IMR-90 (cell line): ENCODE measurements around the gene HGFAC. TPM values are rescaled to one million over a fixed set of nuclear protein-coding genes. Genes with fewer than 3 reads are reported as not detected.

Experiments used
- ATAC-seq: fragments of 200-7000 bp; cut with Tn5 transposase; 2 replicates; pipeline ENCODE4 v1.9.1; 2020; ENCODE audit warnings: low read depth, mild to moderate bottlenecking, moderate library complexity
- BruUV-seq: library from RNA; stranded (reverse); fragments of 400-500 nt; replicated peaks from 2 replicates; lab custom pipeline; 2021; lab: Mats Ljungman, UMichigan
- CTCF ChIA-PET: fragments of 300-600 bp; formaldehyde crosslinking; extraction: SDS; loops from one replicate; lab custom pipeline; 2021; ENCODE audit warnings: antibody characterized with exemption; lab: Yijun Ruan, JAX
- POLR2A ChIA-PET: fragments of 300-600 bp; sonication (Branson Sonifier 250); formaldehyde crosslinking; loops from one replicate; lab custom pipeline; 2022; ENCODE audit warnings: antibody characterized with exemption; ENCODE audit not compliant: unreplicated experiment; lab: Charles Lee
- DNase-seq: peaks from one replicate; pipeline ENCODE4 v3.0.0; 2013
- H2AFZ ChIP-seq: replicated peaks from 2 replicates; pipeline ENCODE3; 2013; ENCODE audit warnings: low read length, mild to moderate bottlenecking; ENCODE audit not compliant: poor library complexity
- H2AK5ac ChIP-seq: 2 replicates; pipeline ENCODE4 v1.6.1; 2013; ENCODE audit warnings: low read depth, low read length, inconsistent platforms
- H2AK9ac ChIP-seq: replicated peaks from 2 replicates; pipeline ENCODE3; 2013; ENCODE audit warnings: mild to moderate bottlenecking, low read depth, low read length, moderate library complexity; ENCODE audit not compliant: poor library complexity
- H2BK120ac ChIP-seq: 2 replicates; pipeline ENCODE4 v1.6.1; 2013; ENCODE audit warnings: low read depth, low read length, inconsistent platforms
- H2BK15ac ChIP-seq: 3 replicates; pipeline ENCODE4 v1.6.1; 2013; ENCODE audit warnings: low read depth, low read length, inconsistent platforms
- H2BK20ac ChIP-seq: 2 replicates; pipeline ENCODE4 v1.6.1; 2013; ENCODE audit warnings: low read depth, mild to moderate bottlenecking, inconsistent platforms, low read length, moderate library complexity
- H2BK5ac ChIP-seq: 2 replicates; pipeline ENCODE4 v1.6.1; 2013; ENCODE audit warnings: mild to moderate bottlenecking, low read depth, low read length, inconsistent platforms; ENCODE audit not compliant: poor library complexity, severe bottlenecking
- H3K14ac ChIP-seq: replicated peaks from 2 replicates; pipeline ENCODE4 v1.6.1; 2013; ENCODE audit warnings: low read depth, low read length, inconsistent platforms
- H3K18ac ChIP-seq: 2 replicates; pipeline ENCODE4 v1.6.1; 2013; ENCODE audit warnings: low read depth, low read length, control low read depth
- H3K23ac ChIP-seq: 2 replicates; pipeline ENCODE4 v1.6.1; 2013; ENCODE audit warnings: low read depth, low read length, inconsistent platforms
- H3K27ac ChIP-seq: 2 replicates; pipeline ENCODE4 v1.5.1; 2013; ENCODE audit warnings: mild to moderate bottlenecking, control low read depth, low read length; ENCODE audit not compliant: insufficient read depth
- H3K27me3 ChIP-seq: 2 replicates; pipeline ENCODE4 v1.6.1; 2013; ENCODE audit warnings: low read length; ENCODE audit not compliant: control insufficient read depth, insufficient read depth
- H3K36me3 ChIP-seq: 2 replicates; pipeline ENCODE4 v1.6.1; 2013; ENCODE audit warnings: low read length, mixed read lengths; ENCODE audit not compliant: control insufficient read depth, insufficient read depth
- H3K4ac ChIP-seq: 2 replicates; pipeline ENCODE4 v1.6.1; 2013; ENCODE audit warnings: low read depth, low read length, inconsistent platforms
- H3K4me1 ChIP-seq: 2 replicates; pipeline ENCODE4 v1.6.1; 2013; ENCODE audit warnings: low read length, mixed read lengths; ENCODE audit not compliant: control insufficient read depth, insufficient read depth
- H3K4me2 ChIP-seq: 2 replicates; pipeline ENCODE4 v1.6.1; 2013; ENCODE audit warnings: low read depth, mild to moderate bottlenecking, control low read depth, low read length, moderate library complexity
- H3K4me3 ChIP-seq: 2 replicates; pipeline ENCODE4 v1.5.1; 2013; ENCODE audit warnings: low read depth, mild to moderate bottlenecking, control low read depth, low read length, moderate library complexity; ENCODE audit not compliant: insufficient read depth
- H3K56ac ChIP-seq: 2 replicates; pipeline ENCODE4 v1.6.1; 2013; ENCODE audit warnings: low read length, inconsistent platforms; ENCODE audit not compliant: insufficient read depth; ENCODE audit errors: extremely low read depth
- H3K79me1 ChIP-seq, 2 experiments: 2 replicates each; pipeline ENCODE4 v1.6.1; 2013; ENCODE audit warnings: low read length in 2 of 2, inconsistent platforms in 1 of 2, low read depth in 1 of 2
- H3K9ac ChIP-seq: 2 replicates; pipeline ENCODE4 v1.6.1; 2013; ENCODE audit warnings: low read depth, low read length, control low read depth
- H3K9me1 ChIP-seq: 2 replicates; pipeline ENCODE4 v1.6.1; 2013; ENCODE audit warnings: low read length, inconsistent platforms; ENCODE audit not compliant: insufficient read depth
- H3K9me3 ChIP-seq: 2 replicates; pipeline ENCODE4 v1.6.1; 2013; ENCODE audit warnings: low read length; ENCODE audit not compliant: control insufficient read depth, insufficient read depth
- H4K20me1 ChIP-seq: 2 replicates; pipeline ENCODE4 v1.6.1; 2013; ENCODE audit warnings: low read length, inconsistent platforms; ENCODE audit not compliant: insufficient read depth
- H4K5ac ChIP-seq: 2 replicates; pipeline ENCODE4 v1.6.1; 2013; ENCODE audit warnings: mild to moderate bottlenecking, low read depth, low read length, control low read depth
- H4K8ac ChIP-seq, 2 experiments: 2 replicates each; pipeline ENCODE4 v1.6.1; 2013; ENCODE audit warnings: low read depth in 2 of 2, low read length in 2 of 2, control low read depth in 1 of 2, inconsistent platforms in 1 of 2
- H4K91ac ChIP-seq: 2 replicates; pipeline ENCODE4 v1.6.1; 2013; ENCODE audit warnings: low read depth, low read length, inconsistent platforms; ENCODE audit not compliant: insufficient read depth
- BHLHE40 ChIP-seq: fragments of 150-350 bp; IDR thresholded peaks from 2 replicates; pipeline ENCODE4 v1.6.1; 2016; ENCODE audit warnings: mild to moderate bottlenecking, low read depth, low read length
- CHD1 ChIP-seq: IDR thresholded peaks from 2 replicates; pipeline ENCODE4 v1.6.1; 2012; ENCODE audit warnings: low read depth, low read length, improper control_type of control experiment
- ELK1 ChIP-seq: fragments of 150-350 bp; IDR thresholded peaks from 2 replicates; pipeline ENCODE4 v1.6.1; 2016; ENCODE audit warnings: low read depth, mild to moderate bottlenecking, low read length, moderate library complexity, borderline replicate concordance
- MAFK ChIP-seq: IDR thresholded peaks from 2 replicates; pipeline ENCODE4 v1.6.1; 2012; ENCODE audit warnings: low read depth, low read length, improper control_type of control experiment
- MXI1 ChIP-seq: IDR thresholded peaks from 2 replicates; pipeline ENCODE4 v1.6.1; 2012; ENCODE audit warnings: low read depth, mild to moderate bottlenecking, low read length, moderate library complexity, borderline replicate concordance
- NFE2L2 ChIP-seq: fragments of 150-350 bp; IDR thresholded peaks from 2 replicates; pipeline ENCODE4 v1.6.1; 2016; ENCODE audit warnings: low read depth, mild to moderate bottlenecking, low read length
- POLR2A ChIP-seq: IDR thresholded peaks from 2 replicates; pipeline ENCODE4 v1.6.1; 2012; ENCODE audit warnings: mild to moderate bottlenecking, low read depth, low read length
- RAD21 ChIP-seq: IDR thresholded peaks from 2 replicates; pipeline ENCODE4 v1.6.1; 2012; ENCODE audit warnings: low read length, improper control_type of control experiment
- RCOR1 ChIP-seq: IDR thresholded peaks from 2 replicates; pipeline ENCODE4 v1.6.1; 2012; ENCODE audit warnings: mild to moderate bottlenecking, low read length, improper control_type of control experiment; ENCODE audit not compliant: insufficient replicate concordance
- RFX5 ChIP-seq: IDR thresholded peaks from 2 replicates; pipeline ENCODE4 v1.8.0; 2012; ENCODE audit warnings: low read depth, mild to moderate bottlenecking, low read length, moderate library complexity
- SMC3 ChIP-seq: fragments of 150-350 bp; IDR thresholded peaks from 2 replicates; pipeline ENCODE4 v1.6.1; 2016; ENCODE audit warnings: low read depth, mild to moderate bottlenecking, antibody characterized with exemption, low read length, moderate library complexity
- USF2 ChIP-seq: fragments of 150-350 bp; IDR thresholded peaks from 2 replicates; pipeline ENCODE4 v1.6.1; 2017; ENCODE audit warnings: mild to moderate bottlenecking, antibody characterized with exemption, low read length, low read depth
- WGBS, 2 experiments: methylation state at CpG; one replicate each; pipeline versions ENCODE4 v1.1.5 to v1.1.7; 2013; ENCODE audit warnings: missing lambda C conversion rate in 2 of 2; ENCODE audit not compliant: insufficient read length in 1 of 2; ENCODE audit errors: extremely low coverage in 2 of 2; 5-methylcytosine and 5-hydroxymethylcytosine counted together
- dilution Hi-C: fragments of 300-500 bp; cut with HindIII; formaldehyde crosslinking; loops from one replicate; pipeline ENCODE4 v1.14.3; 2018; ENCODE audit warnings: low sequenced_read_pairs; ENCODE audit not compliant: unreplicated experiment
- in situ Hi-C: fragments of 300-500 bp; cut with MboI; formaldehyde crosslinking; loops from 3 replicates; pipeline ENCODE4 v1.14.3; 2019; ENCODE audit warnings: low sequenced_read_pairs, inconsistent platforms, mixed read lengths
- intact Hi-C: fragments of 100-400 bp; cut with micrococcal nuclease; formaldehyde crosslinking; loops from 2 replicates; pipeline ENCODE4 v1.10.0; 2022
- polyA plus RNA-seq, 3 experiments: library from polyadenylated mRNA; depleted of rRNA; stranded (reverse); fragments of >200 nt; gene quantifications; 2 replicates each; pipeline ENCODE4 v1.2.3, GENCODE V29; 2012; ENCODE audit warnings: low replicate concordance in 1 of 3
- total RNA-seq: library from RNA; depleted of rRNA; stranded (reverse); fragments of >200 nt; gene quantifications from 2 replicates; pipeline ENCODE4 v1.2.3, GENCODE V29; 2012

The HGFAC gene
- total and polyA plus RNA-seq, 2 of the 4 experiments (the other 2 are of a cell fraction) = 0.05 TPM; not detected in 1

DNA sequence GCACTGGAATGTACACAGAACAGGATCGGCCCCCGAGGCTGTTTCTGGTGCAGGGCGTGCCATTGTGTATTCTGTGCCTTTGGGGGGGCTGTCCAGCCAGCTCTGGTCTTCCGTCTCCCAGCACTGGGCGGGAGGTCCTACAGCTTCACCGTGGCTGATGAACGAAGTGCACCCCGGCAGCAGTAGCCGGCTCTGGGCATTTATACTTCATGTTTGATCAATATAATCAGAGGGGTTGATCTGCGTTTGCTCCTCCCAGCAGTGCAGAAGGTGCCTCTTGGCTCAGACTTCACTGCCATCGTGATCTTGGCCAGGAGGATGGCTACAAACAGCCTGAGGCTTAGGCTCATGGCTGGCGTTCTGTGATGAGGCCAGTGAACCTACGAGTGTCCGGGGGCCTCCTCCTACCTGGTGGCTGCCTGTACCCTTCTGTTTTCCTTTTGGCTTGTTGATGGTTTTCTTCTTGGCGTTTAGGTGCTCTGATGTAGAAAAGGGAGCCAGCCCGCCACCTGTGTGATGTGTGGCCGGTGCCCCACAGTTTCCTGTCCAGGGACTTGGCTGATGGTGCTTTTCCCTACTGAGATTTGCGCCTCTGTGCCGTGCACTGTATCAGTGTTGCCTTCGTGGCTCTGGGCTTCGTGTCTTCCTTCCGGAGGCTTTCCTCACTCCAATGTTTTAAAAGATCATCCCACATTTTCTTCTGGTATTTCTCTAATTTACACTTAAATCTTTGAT lies 31.2 kb upstream of the HGFAC start:
- H3K9ac ChIP-seq = no peak overlapping the region
- no peak overlapping the region for H4K5ac ChIP-seq
- H3K79me1 ChIP-seq = peaks cover 9 to 10% of the 10 kb centered on the region in 2 experiments; a peak in 3 of 4 replicates
- no peak overlapping the region for H2BK20ac ChIP-seq
- intact Hi-C loops (no loop called here), dilution Hi-C loops (no loop called here), in situ Hi-C loops (no loop called here)
- no peak overlapping the region for H2AK5ac ChIP-seq
- no peak for TF ChIP-seq RCOR1
- no peak for TF ChIP-seq BHLHE40
- TF ChIP-seq CHD1 = no peak
- TF ChIP-seq POLR2A = no peak
- no peak for TF ChIP-seq ELK1
- TF ChIP-seq MAFK = no peak
- TF ChIP-seq SMC3 = no peak
- TF ChIP-seq MXI1 = no peak
- no peak for TF ChIP-seq NFE2L2
- no peak for TF ChIP-seq RAD21
- no peak for TF ChIP-seq RFX5
- no peak for TF ChIP-seq USF2
- no peak overlapping the region for H3K18ac ChIP-seq
- WGBS, 2 experiments = 88% methylated on average over 7 of the region's 22 CpGs; no CpG with 5 or more reads in 1 of the 2 experiments
- no peaks in the 10 kb centered on the region for H3K4me1 ChIP-seq
- no peak for DNase-seq
- no peaks in the 10 kb centered on the region for H3K27me3 ChIP-seq
- H2BK15ac ChIP-seq = no peak overlapping the region
- no peak overlapping the region for H3K4me3 ChIP-seq
- H3K14ac ChIP-seq = no peak overlapping the region
- peaks cover 21% of the 10 kb centered on the region for H4K20me1 ChIP-seq
- H3K4ac ChIP-seq = no peak overlapping the region
- POLR2A ChIA-PET = no interaction called here
- H3K23ac ChIP-seq = no peak overlapping the region
- ATAC-seq = no peak
- H2BK5ac ChIP-seq = no peak overlapping the region
- no peak overlapping the region for H2BK120ac ChIP-seq
- no peak overlapping the region for H3K4me2 ChIP-seq
- no peak overlapping the region for H3K56ac ChIP-seq
- no peak overlapping the region for H4K91ac ChIP-seq
- H3K27ac ChIP-seq = no peak overlapping the region
- H2AFZ ChIP-seq = no peak overlapping the region
- H3K9me3 ChIP-seq = no peaks in the 10 kb centered on the region
- no TSS peak for BruUV-seq
- no peak overlapping the region for H4K8ac ChIP-seq
- CTCF ChIA-PET = no interaction called here
- no peak overlapping the region for H2AK9ac ChIP-seq
- H3K9me1 ChIP-seq = peaks cover 3% of the 10 kb centered on the region; the same call in 1 of the 2 replicates
- H3K36me3 ChIP-seq = peaks cover 1% of the 10 kb centered on the region; the same call in 1 of the 2 replicates
